ENCODE measurements around the gene CRIP2.
A peak's percentile ranks its signal among the peaks of the same experiment; 100 is the strongest.

CRIP2 gene

GRCh38 chr14:105461903-105462302, 12.7 kb upstream of the CRIP2 start:
- DNase-seq, result no peak

DNA sequence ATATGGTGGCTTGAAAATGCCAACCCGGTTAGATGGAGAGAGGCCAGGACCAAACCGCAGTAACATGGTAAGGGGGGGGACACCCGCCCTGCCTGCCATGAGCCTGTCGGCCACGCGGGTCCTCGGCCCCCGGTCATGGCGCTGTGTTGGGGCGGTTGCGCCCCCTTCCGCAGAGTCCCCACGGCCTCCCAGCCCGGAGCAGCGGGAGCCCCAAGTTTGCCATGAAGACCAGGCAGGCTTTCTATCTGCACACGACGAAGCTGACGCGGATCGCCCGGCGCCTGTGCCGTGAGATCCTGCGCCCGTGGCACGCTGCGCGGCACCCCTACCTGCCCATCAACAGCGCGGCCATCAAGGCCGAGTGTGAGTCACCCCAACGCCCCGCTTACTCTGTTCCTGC, 10.1 kb upstream of the CRIP2 start:
- DNase-seq, result no peak

- no peak for DNase-seq
Measured at GRCh38 chr14:105465209-105466031, 9.2 kb upstream of the CRIP2 start.

- no peak for DNase-seq
Measured at GRCh38 chr14:105466531-105467248, 7.9 kb upstream of the CRIP2 start.

GRCh38 chr14:105467249-105467941, 7.2 kb upstream of the CRIP2 start:
- DNase-seq, result no peak

DNA sequence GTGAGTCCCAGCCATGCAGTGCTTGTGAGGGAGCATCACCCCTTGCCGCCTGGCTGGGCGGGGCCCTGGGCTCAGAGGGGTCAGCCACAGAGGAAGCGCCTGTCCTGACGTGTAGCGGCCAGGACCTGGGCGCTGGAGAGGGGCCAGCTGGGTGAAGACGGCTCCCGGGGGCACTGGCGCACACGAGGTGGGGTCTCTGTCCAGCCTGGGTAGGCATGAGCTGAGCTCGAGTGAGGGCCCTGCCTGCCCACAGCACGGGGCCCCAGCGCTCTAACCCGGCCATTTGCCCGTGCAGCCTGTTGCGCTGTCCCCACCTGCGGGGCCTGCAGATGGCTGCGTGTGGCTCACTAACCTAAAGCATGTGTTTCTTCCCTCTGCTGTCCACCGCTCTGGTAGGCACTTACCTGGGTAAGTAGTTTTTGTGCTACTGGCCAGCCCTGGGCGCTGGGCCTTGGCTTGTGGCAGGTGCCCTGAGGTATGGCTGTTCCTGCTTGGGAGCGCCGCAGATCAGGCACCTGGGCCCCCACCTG, 6.6 kb upstream of the CRIP2 start:
- no peak for DNase-seq

- peak in 14 of 56 donors; percentile 10 to 72 (median 32) for DNase-seq
Measured at GRCh38 chr14:105468621-105469241, 5.9 kb upstream of the CRIP2 start.

GRCh38 chr14:105469456-105470349, 4.9 kb upstream of the CRIP2 start:
- no peak for DNase-seq

DNA sequence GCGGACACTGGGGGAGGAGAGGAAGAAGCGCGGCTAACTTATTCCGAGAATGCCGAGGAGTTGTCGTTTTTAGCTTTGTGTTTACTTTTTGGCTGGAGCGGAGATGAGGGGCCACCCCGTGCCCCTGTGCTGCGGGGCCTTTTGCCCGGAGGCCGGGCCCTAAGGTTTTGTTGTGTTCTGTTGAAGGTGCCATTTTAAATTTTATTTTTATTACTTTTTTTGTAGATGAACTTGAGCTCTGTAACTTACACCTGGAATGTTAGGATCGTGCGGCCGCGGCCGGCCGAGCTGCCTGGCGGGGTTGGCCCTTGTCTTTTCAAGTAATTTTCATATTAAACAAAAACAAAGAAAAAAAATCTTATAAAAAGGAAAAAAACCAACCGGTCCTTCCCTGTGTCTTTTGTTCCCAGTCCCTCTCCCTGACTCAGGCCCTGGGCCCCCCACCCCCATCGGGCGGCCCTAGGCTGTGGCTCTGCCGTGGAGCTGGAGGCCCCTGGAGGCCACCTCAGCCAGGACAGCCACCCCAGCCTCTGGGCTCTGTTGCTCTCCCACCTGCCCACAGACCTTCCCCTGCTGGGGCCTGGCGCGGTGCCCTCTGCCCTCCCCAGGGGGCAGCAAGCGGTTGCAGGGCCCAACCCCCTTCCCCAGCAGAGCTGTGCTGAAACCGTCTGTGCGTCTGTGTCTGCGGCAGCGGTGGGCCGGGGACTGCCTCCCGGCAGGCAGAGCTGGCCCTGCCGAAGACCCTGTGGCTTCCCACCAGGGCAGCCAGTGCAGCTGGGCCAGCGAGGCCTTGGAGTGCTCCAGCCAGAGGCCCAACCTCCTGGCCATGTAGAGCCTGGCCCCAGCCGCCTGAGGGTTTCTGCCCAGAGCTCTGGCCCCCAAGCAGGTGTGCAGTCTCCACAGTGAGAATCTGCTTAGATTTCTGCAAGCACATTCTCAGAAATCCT, 4.0 kb upstream of the CRIP2 start:
- no peak for DNase-seq

DNA sequence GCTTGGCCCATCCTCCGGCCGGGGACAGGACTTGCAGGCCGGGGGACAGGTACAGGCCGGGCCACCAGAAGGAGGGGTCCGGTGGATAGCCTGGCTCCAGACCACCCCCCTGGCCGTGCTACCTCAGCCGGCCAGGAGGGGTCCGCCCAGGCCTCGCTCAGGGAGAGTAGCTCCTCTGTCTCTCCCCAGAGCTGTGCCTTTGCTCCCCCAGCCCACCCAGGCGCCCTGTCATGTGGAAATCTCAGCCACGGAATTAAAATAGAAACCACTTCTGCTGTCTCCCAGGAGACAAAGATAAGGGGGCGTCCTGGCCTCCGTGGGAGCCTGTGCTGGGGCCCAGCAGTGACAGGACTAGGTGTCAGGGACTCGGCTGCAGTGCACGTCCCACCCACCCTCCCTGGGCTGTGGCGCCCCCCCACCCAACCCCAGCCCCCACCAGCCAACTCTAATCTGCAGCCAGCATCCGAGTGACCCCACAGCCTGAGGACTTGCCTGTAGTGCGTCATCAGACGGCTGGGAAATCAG, 3.3 kb upstream of the CRIP2 start:
- peak in 8 of 56 donors; percentile 4 to 43 (median 18) for DNase-seq

DNA sequence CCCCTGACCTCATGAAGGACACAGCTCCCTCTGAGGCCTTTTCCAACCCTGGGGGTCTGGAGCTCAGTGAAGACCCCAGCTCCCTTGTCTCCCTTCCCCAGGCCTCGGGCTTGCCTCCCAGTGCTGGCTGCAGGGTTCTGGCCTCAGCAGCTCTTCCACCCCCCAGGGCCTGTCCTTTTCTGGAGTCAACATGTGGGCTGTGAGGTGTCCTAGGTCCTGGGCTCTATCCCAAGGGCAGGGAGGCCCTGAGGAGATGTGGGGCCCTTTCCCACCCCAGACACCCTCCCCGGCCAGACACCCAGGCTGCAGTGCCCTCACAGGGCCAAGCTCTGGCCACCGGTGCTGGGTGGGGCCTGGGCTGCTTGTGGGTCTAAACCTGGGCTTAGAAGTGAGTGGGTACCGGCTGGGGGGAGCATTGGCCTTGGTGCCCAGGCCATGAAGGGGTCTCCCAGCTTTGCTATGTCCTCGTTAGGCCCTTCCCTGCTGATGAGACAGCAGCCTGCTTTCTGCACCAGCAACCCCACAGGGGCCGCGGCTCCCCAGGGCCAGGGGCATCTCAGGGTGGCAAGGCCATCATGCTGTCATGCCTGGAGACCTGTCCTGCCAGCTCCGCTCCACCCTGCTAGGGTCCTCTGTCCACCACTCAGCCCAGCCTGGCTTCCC, 2.7 kb upstream of the CRIP2 start:
- DNase-seq, result no peak

GRCh38 chr14:105472486-105472991, 2.1 kb upstream of the CRIP2 start:
- DNase-seq, result no peak

DNA sequence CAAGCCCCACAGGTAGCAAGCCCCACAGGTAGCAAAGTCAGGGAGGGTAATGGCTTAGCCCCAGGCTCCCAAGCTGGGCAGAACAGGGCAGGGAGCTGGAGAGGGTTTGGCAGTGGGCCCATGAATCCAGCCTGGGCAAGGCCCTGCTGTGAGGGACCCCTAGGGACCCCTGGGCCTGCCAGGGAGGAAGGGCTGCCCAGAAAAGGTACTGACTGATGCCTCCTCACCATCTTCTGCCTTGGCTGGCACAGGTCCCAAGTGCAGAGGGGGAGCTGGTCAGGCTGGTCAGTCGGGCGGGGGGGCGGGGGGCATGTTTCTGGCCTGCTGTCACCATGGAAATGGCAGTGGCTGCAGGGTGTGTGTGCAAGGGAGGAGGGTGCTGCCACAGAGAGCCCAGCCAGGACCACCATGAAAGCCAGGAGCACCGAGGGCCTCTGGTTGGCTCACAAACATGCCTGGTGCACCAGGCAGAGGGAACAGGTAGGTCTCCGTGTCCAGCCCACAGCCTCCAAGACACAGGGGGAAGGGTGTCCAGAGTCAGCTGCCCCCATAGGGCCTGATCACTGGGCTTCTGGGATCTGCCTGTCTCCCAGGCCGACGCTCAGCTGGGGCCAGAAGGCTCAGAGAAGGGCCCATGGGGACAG, 1.5 kb upstream of the CRIP2 start:
- DNase-seq, result peak in 1 of 56 donors; percentile 17

GRCh38 chr14:105473677-105474482, 741 bp upstream of the CRIP2 start:
- DNase-seq, result peak in 37 of 56 donors; percentile 17 to 79 (median 49)

DNA sequence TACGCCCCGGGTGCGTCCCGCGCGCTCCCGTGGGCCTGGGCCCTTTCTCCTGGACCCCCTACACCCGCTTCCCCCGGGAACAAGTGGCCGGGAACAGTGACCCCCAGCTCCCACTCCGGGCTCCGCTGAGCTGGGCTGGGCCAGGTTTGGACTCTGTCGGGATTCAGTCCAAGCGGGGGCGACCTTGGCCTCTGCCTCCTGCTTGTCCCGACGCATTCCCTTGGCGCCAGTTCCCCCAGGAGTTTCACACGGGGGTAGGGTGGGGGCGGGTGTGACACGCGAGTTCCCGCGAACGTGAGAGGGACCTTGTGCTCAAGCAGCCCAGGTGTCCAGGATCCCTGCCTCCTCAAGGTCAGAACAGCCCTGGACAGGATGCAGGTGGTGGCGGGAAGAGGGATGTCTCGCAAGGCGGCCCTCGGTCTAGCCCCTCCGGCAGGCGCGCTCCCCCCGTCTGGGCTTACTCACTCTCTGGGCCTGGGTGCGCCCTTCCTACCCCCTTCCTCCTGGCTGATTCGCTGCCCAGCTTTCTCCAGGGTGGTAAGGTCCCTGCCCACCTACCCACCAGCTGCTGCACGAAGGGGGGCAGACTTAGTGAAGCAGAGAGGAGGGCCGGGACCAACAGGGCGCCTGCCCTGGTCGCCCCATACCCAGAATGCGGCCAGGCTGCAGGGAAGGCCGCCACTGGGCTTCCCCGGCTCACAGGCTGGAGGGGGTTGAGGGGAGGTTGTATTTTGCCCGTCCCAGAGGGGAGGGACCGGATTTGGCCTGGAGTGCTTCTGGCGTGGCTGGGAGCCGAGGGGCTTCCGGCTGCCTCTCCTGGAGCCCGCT, 862 bp downstream of the CRIP2 start:
- peak in 4 of 56 donors; percentile 39 to 62 (median 50) for DNase-seq

Data from amygdala (tissue), 56 donors.